SU-DHL-6 (cell line): Measurements from ENCODE around the gene MISP.

Experiments used
- CTCF ChIP-seq: fragments of 200-600 bp; sonication (generic); IDR thresholded peaks from one replicate; pipeline ENCODE4 v1.5.1; 2017; ENCODE audit warnings: antibody characterized with exemption, mild to moderate bottlenecking, low read length, moderate library complexity; ENCODE audit not compliant: insufficient read depth, poor library complexity, severe bottlenecking
- EZH2phosphoT487 ChIP-seq: fragments of 200-600 bp; sonication (generic), shearing (Covaris generic); conservative IDR thresholded peaks from 2 replicates; pipeline ENCODE4 v1.6.1; 2018; ENCODE audit warnings: mild to moderate bottlenecking, antibody characterized with exemption, low read length, moderate library complexity, mixed read lengths

GRCh38 chr19:793806-794205, 42.9 kb downstream of the MISP start:
- TF ChIP-seq CTCF (no peak), EZH2phosphoT487 (no peak)
